ENCODE results near the gene STRIP1.

DNA sequence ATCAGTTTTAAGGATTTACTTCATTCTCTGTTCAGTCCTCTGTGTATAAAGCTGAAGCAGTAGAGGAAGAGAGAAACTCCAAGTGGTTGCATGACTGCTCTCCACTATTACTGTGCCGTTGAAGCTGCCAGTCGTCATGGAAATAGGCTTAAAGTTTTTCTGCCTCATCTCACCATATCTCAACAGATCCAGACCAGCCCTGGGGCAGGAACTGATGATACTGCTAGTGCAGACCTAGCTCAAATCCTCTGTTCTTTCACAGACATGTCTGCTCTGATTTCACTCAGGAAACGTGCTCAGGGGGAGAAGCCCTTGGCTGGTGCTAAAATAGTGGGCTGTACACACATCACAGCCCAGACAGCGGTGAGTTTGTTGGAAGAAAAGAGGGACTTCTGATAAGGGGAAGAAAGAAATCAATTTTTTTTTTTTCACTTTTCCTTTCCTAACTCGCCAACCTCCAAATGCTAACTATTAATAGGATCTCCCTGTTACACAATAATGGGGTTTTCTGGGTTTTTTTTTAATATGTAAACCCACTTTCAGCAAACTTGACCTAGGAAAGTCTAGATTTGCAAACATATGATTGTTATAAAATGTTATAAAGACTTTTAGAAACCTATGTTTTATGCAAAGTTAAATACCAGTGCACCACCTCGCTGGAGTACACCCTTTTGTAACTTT lies 22.2 kb upstream of the STRIP1 start:
- TF ChIP-seq, protein P1, sequence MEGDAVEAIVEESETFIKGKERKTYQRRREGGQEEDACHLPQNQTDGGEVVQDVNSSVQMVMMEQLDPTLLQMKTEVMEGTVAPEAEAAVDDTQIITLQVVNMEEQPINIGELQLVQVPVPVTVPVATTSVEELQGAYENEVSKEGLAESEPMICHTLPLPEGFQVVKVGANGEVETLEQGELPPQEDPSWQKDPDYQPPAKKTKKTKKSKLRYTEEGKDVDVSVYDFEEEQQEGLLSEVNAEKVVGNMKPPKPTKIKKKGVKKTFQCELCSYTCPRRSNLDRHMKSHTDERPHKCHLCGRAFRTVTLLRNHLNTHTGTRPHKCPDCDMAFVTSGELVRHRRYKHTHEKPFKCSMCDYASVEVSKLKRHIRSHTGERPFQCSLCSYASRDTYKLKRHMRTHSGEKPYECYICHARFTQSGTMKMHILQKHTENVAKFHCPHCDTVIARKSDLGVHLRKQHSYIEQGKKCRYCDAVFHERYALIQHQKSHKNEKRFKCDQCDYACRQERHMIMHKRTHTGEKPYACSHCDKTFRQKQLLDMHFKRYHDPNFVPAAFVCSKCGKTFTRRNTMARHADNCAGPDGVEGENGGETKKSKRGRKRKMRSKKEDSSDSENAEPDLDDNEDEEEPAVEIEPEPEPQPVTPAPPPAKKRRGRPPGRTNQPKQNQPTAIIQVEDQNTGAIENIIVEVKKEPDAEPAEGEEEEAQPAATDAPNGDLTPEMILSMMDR (conservative IDR thresholded peaks at IDR 0.05): no peak
- no peak for TF ChIP-seq EZH2 (IDR thresholded peaks at IDR 0.05; ENCODE audit: low read depth)

Data from PC-9 (cell line).